Measurements from ENCODE around the gene LYST.

Gene LYST

DNA sequence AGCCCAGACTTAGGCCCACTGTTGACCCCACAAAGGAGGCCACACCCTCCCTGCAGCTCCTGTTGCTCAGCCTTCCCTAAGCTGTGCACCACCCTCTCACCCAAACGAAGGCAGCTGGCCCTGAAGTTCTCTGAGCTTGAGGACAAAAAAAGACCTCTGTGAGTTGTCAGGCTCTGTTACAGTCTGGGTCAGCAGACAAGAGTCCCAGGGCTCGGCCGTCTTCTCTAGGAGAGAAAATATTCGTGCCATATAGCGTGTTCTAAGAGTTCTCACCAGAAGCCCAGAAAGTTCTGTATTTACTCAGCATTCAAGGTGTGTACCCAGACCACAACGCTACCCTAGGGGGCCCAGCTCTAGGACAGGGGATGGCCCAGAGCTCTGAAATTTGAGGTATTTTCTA is 25.5 kb upstream of the LYST start:
- DNase-seq = no peak
- Histone ChIP-seq H2BK120ac (ENCODE audit: low read depth, low read length) (no peak overlapping the region), H3K4me2 (ENCODE audit: low read length, poor library complexity, severe bottlenecking) (no peak overlapping the region), H3K4me1 (ENCODE audit: control insufficient read depth, insufficient read depth, low read depth, low read length) (no peaks in the 10 kb centered on the region), H2BK12ac (ENCODE audit: low read length in 2 of 2) (no peak overlapping the region), H3K14ac (ENCODE audit: low read length in 2 of 2) (no peak overlapping the region), H2AFZ (ENCODE audit: low read depth, low read length) (no peak overlapping the region), H2BK15ac (ENCODE audit: low read depth, poor library complexity, severe bottlenecking) (no peak overlapping the region), H2AK5ac (ENCODE audit: low read length, severe bottlenecking) (no peak overlapping the region), H2BK5ac (ENCODE audit: low read depth, low read length, poor library complexity, severe bottlenecking) (no peak overlapping the region), H3K9me3 (ENCODE audit: control insufficient read depth, low read length) (no peaks in the 10 kb centered on the region), H4K91ac (ENCODE audit: low read length) (no peak overlapping the region), H3K18ac (ENCODE audit: low read depth in 1 of 2, low read length in 2 of 2) (no peak overlapping the region), H4K8ac (ENCODE audit: low read length) (no peak overlapping the region), H3K27me3 (ENCODE audit: control insufficient read depth in 1 of 2, insufficient read depth in 1 of 2, low read length in 2 of 2) (no peaks in the 10 kb centered on the region), H3K4ac (ENCODE audit: low read depth in 1 of 2, low read length in 2 of 2) (no peak overlapping the region), H3K23ac (ENCODE audit: low read length in 2 of 2) (no peak overlapping the region), H3K9ac (ENCODE audit: low read length) (no peak overlapping the region), H3K4me3 (ENCODE audit: insufficient read depth in 1 of 2, low read depth in 1 of 2, low read length in 2 of 2) (no peak overlapping the region), H3K27ac (ENCODE audit: low read length, poor library complexity, severe bottlenecking) (no peak overlapping the region), H3K79me1 (replicated peaks; ENCODE audit: low read length, poor library complexity, severe bottlenecking) (no peaks in the 10 kb centered on the region), H3K36me3 (ENCODE audit: control insufficient read depth in 1 of 2, insufficient read depth in 2 of 2, low read depth in 1 of 2, low read length in 2 of 2) (no peaks in the 10 kb centered on the region)
- WGBS = 92% methylated on average over 4 of the region's 6 CpGs

DNA sequence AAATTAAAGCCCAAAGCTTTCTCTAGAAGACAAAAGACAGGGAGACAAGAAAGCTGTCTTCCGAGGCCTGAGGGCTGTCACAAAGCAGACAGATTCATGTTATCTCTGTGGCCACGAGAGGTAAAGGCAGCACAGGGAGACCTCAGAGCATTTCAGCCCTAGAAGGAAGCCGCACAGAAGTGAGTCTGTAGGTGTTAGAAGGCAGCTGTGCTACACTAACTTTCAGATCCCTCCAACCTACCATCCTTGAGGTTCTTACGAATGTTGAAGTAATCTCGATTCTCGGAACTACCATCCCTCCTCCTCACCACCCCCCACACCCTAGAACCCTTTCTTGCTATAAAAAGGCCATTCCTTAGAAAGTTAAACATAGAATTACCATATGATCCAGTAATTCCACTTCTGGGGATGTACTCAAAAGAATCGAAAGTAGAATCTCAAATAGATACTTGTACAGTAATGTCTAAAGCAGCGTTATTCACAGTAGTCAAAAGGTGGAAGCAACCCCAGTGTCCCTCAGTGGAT is 21.5 kb upstream of the LYST start:
- Histone ChIP-seq H3K14ac (ENCODE audit: low read length in 2 of 2) (no peak overlapping the region), H2BK15ac (ENCODE audit: low read depth, poor library complexity, severe bottlenecking) (no peak overlapping the region), H3K9me3 (ENCODE audit: control insufficient read depth, low read length) (no peaks in the 10 kb centered on the region), H3K79me1 (replicated peaks; ENCODE audit: low read length, poor library complexity, severe bottlenecking) (no peaks in the 10 kb centered on the region), H4K8ac (ENCODE audit: low read length) (no peak overlapping the region), H4K91ac (ENCODE audit: low read length) (no peak overlapping the region), H3K4me2 (ENCODE audit: low read length, poor library complexity, severe bottlenecking) (no peak overlapping the region), H2AFZ (ENCODE audit: low read depth, low read length) (no peak overlapping the region), H2BK12ac (ENCODE audit: low read length in 2 of 2) (no peak overlapping the region), H2BK120ac (ENCODE audit: low read depth, low read length) (no peak overlapping the region), H3K23ac (ENCODE audit: low read length in 2 of 2) (no peak overlapping the region), H3K27ac (ENCODE audit: low read length, poor library complexity, severe bottlenecking) (no peak overlapping the region), H2BK5ac (ENCODE audit: low read depth, low read length, poor library complexity, severe bottlenecking) (no peak overlapping the region), H3K36me3 (ENCODE audit: control insufficient read depth in 1 of 2, insufficient read depth in 2 of 2, low read depth in 1 of 2, low read length in 2 of 2) (no peaks in the 10 kb centered on the region), H3K18ac (ENCODE audit: low read depth in 1 of 2, low read length in 2 of 2) (no peak overlapping the region), H3K4me1 (ENCODE audit: control insufficient read depth, insufficient read depth, low read depth, low read length) (peaks cover 3% of the 10 kb centered on the region), H3K4ac (ENCODE audit: low read depth in 1 of 2, low read length in 2 of 2) (no peak overlapping the region), H3K27me3 (ENCODE audit: control insufficient read depth in 1 of 2, insufficient read depth in 1 of 2, low read length in 2 of 2) (no peaks in the 10 kb centered on the region), H3K9ac (ENCODE audit: low read length) (no peak overlapping the region), H2AK5ac (ENCODE audit: low read length, severe bottlenecking) (no peak overlapping the region), H3K4me3 (ENCODE audit: insufficient read depth in 1 of 2, low read depth in 1 of 2, low read length in 2 of 2) (no peak overlapping the region)
- DNase-seq = no peak
- WGBS = 96% methylated on average over 6 of the region's 8 CpGs

DNA sequence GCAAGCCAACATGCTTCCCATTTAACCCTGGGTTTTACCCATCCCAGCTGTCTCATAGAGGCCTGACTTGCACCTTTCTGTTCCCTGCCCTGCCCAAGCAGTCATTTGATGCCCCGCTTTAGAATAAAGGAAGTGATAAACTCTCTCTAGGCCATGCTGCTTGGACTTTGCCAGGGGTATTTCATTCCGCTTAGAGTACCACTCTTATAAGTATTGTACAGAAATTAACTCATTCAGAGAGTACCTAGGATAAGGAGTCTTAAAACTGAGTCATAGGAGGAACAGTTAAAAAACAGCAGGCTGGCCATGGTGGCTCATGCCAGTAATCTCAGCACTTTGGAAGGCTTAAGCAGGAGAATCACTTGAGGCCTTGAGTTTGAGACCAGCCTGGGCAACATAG is 21.0 kb upstream of the LYST start:
- H3K79me1 ChIP-seq (replicated peaks; ENCODE audit: low read length, poor library complexity, severe bottlenecking) = no peaks in the 10 kb centered on the region
- H3K23ac ChIP-seq (ENCODE audit: low read length in 2 of 2) = no peak overlapping the region
- no peak overlapping the region for H2BK120ac ChIP-seq (ENCODE audit: low read depth, low read length)
- WGBS = 100% methylated on average over 1 of the region's 2 CpGs
- H3K14ac ChIP-seq (ENCODE audit: low read length in 2 of 2) = no peak overlapping the region
- no peak overlapping the region for H3K4me2 ChIP-seq (ENCODE audit: low read length, poor library complexity, severe bottlenecking)
- no peaks in the 10 kb centered on the region for H3K27me3 ChIP-seq (ENCODE audit: control insufficient read depth in 1 of 2, insufficient read depth in 1 of 2, low read length in 2 of 2)
- no peak overlapping the region for H2BK15ac ChIP-seq (ENCODE audit: low read depth, poor library complexity, severe bottlenecking)
- H3K4ac ChIP-seq (ENCODE audit: low read depth in 1 of 2, low read length in 2 of 2) = no peak overlapping the region
- no peak overlapping the region for H2AK5ac ChIP-seq (ENCODE audit: low read length, severe bottlenecking)
- no peak overlapping the region for H3K9ac ChIP-seq (ENCODE audit: low read length)
- H2BK5ac ChIP-seq (ENCODE audit: low read depth, low read length, poor library complexity, severe bottlenecking) = no peak overlapping the region
- no peak for DNase-seq
- no peak overlapping the region for H3K4me3 ChIP-seq (ENCODE audit: insufficient read depth in 1 of 2, low read depth in 1 of 2, low read length in 2 of 2)
- H2BK12ac ChIP-seq (ENCODE audit: low read length in 2 of 2) = no peak overlapping the region
- no peak overlapping the region for H4K8ac ChIP-seq (ENCODE audit: low read length)
- no peak overlapping the region for H3K18ac ChIP-seq (ENCODE audit: low read depth in 1 of 2, low read length in 2 of 2)
- peaks cover 6% of the 10 kb centered on the region for H3K4me1 ChIP-seq (ENCODE audit: control insufficient read depth, insufficient read depth, low read depth, low read length)
- no peaks in the 10 kb centered on the region for H3K36me3 ChIP-seq (ENCODE audit: control insufficient read depth in 1 of 2, insufficient read depth in 2 of 2, low read depth in 1 of 2, low read length in 2 of 2)
- H3K9me3 ChIP-seq (ENCODE audit: control insufficient read depth, low read length) = no peaks in the 10 kb centered on the region
- H2AFZ ChIP-seq (ENCODE audit: low read depth, low read length) = no peak overlapping the region
- H4K91ac ChIP-seq (ENCODE audit: low read length) = no peak overlapping the region
- H3K27ac ChIP-seq (ENCODE audit: low read length, poor library complexity, severe bottlenecking) = no peak overlapping the region

DNA sequence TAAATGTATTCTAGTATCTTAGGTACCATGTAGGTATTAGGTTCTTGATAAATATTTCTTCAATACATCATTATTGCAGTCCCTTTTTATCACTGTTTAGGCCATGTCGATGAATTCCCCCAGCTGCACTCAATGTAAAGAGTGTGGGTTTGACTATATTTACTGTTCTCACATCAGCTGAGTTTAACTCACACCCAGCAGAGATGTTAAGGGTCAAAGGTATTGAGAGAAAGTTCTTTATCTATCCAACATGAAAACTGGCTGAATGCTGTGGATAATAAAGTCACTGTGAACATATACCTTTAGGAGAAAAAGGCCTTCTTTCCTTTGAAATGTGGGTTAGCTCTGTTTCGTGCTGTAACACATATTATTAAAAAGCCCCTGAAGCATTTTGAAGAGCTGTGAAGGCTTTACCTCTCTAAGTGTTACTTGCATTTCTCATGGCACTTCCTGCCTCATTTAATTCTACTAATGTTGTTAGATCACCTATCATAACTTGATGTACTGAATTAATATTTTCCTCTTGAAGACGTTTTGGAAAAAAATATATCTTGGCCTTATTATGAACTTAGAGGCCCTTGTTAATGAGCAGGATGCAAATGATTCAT is 19.1 kb upstream of the LYST start:
- Histone ChIP-seq H3K9me3 (ENCODE audit: control insufficient read depth, low read length) (no peaks in the 10 kb centered on the region), H4K91ac (ENCODE audit: low read length) (no peak overlapping the region)

More for the DNA sequence above, 19.1 kb upstream of the LYST start:
- Histone ChIP-seq H3K18ac (ENCODE audit: low read depth in 1 of 2, low read length in 2 of 2) (no peak overlapping the region), H4K8ac (ENCODE audit: low read length) (no peak overlapping the region), H3K4me3 (ENCODE audit: insufficient read depth in 1 of 2, low read depth in 1 of 2, low read length in 2 of 2) (no peak overlapping the region), H3K23ac (ENCODE audit: low read length in 2 of 2) (no peak overlapping the region), H3K79me1 (replicated peaks; ENCODE audit: low read length, poor library complexity, severe bottlenecking) (no peaks in the 10 kb centered on the region), H3K9ac (ENCODE audit: low read length) (no peak overlapping the region), H3K36me3 (ENCODE audit: control insufficient read depth in 1 of 2, insufficient read depth in 2 of 2, low read depth in 1 of 2, low read length in 2 of 2) (no peaks in the 10 kb centered on the region), H2AK5ac (ENCODE audit: low read length, severe bottlenecking) (no peak overlapping the region), H3K14ac (ENCODE audit: low read length in 2 of 2) (no peak overlapping the region), H2BK5ac (ENCODE audit: low read depth, low read length, poor library complexity, severe bottlenecking) (no peak overlapping the region), H3K27me3 (ENCODE audit: control insufficient read depth in 1 of 2, insufficient read depth in 1 of 2, low read length in 2 of 2) (no peaks in the 10 kb centered on the region), H2BK120ac (ENCODE audit: low read depth, low read length) (no peak overlapping the region), H2AFZ (ENCODE audit: low read depth, low read length) (no peak overlapping the region), H3K4ac (ENCODE audit: low read depth in 1 of 2, low read length in 2 of 2) (no peak overlapping the region), H2BK15ac (ENCODE audit: low read depth, poor library complexity, severe bottlenecking) (no peak overlapping the region), H2BK12ac (ENCODE audit: low read length in 2 of 2) (no peak overlapping the region), H3K27ac (ENCODE audit: low read length, poor library complexity, severe bottlenecking) (no peak overlapping the region), H3K4me1 (ENCODE audit: control insufficient read depth, insufficient read depth, low read depth, low read length) (peaks cover 6% of the 10 kb centered on the region), H3K4me2 (ENCODE audit: low read length, poor library complexity, severe bottlenecking) (no peak overlapping the region)
- 72% methylated on average over 2 of the region's 3 CpGs for WGBS
- no peak for DNase-seq

Data from mesenchymal stem cell (in vitro differentiated cells and primary cell).